GM21447 (cell line): ENCODE measurements around the gene CASR.
A peak's percentile ranks its signal among the peaks of the same experiment; 100 is the strongest.

Experiments
- ATAC-seq: cut with Tn5 transposase; IDR thresholded peaks from one replicate; pipeline ENCODE4 v1.9.1; 2021; ENCODE audit not compliant: unreplicated experiment

The CASR gene

DNA sequence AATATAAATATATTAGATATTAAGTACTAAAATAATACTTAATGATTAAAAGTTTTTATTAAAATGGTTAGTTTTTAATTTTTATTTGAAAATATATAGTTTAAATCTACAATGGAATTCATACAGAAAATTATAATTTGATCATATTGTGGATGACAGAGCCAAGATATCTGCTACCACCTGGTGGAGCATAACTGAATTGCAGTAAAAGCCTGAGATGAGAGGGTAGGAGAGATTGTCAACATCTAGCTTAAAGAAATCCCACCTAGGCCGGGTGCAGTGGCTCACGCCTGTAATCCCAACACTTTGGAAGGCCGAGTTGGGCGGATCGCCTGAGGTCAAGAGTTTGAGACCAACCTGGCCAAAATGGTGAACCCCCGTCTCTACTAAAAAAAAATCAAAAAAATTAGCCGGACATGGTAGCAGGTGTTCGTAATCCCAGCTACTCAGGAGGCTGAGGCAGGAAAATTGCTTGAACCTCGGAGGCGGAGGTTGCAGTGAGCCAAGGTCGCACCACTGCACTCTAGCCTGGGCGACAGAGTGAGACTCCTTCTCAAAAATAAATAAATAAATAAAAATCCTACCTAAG, 116.5 kb downstream of the CASR start:
- no peak for ATAC-seq

DNA sequence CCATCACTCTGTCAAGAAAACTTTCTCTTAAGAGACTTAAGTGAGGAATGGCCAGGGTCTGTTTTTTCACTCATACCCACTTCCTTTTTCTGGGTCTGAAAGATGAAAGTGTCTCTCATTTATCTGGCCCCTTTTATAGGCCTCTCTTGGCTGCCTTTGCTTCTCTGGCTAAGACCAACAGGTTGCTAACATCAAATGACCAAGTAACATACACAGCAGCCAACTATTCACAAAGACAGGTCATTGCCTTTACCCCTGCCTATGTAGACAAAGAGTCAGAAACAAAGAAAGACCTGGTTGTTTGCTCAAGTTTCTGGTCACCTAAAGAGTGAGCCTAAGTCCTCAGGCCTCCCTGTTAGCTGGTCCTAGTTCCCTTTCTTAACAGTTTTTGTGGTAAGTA, 117.6 kb downstream of the CASR start:
- ATAC-seq, result peak; percentile 40

DNA sequence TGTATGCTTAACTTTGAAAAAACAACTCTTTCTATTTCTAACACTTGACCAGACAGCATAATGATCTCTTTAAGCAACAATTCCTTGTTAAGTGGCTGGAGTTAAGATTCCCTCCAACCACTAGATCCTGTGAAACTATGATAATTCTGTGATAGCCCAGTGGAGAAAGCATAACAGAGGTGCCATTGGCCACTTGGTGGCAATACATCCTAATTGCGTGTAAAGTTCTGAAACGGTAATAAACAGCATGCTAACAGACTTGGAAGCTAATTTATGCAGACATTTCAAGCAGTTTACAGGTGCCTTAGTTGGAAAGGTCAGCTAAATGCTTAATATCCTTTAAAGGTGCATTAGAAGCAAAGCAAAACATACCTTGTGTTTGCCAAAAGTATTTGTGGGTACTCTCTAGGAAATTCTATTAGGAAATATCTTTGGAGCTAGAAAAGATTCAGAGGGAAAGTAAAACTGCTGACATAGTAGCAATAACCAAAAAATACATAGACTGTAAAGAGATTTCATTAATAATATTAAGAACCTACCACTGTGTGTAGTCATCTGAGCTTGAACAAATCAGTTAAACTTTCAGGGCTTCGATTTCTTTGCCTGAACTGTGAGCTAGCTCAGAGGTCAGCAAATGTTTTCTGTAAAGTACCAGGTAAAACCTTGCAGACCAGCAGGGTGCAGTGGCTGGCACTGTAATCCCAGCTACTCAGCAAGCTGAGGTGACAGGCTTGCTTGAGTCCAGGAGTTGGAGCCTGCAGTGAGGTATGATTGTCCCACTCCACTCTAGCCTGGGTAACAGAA, 122.6 kb downstream of the CASR start:
- ATAC-seq, result no peak

DNA sequence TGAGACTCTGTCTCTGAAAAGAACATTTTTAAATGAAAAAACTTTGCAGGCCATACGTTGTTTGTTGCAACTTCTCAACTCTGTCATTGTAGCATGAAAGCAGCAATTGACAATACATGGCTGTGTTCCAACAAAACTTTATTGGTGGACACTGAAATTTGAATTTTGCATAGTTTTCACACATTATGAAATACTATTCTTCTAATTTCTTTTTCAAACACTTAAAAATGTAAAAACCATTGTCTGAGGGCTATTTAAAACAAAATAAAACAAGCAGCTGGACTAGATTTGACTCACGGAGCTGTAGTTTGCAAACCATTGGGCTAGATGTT, 123.1 kb downstream of the CASR start:
- ATAC-seq, result no peak

DNA sequence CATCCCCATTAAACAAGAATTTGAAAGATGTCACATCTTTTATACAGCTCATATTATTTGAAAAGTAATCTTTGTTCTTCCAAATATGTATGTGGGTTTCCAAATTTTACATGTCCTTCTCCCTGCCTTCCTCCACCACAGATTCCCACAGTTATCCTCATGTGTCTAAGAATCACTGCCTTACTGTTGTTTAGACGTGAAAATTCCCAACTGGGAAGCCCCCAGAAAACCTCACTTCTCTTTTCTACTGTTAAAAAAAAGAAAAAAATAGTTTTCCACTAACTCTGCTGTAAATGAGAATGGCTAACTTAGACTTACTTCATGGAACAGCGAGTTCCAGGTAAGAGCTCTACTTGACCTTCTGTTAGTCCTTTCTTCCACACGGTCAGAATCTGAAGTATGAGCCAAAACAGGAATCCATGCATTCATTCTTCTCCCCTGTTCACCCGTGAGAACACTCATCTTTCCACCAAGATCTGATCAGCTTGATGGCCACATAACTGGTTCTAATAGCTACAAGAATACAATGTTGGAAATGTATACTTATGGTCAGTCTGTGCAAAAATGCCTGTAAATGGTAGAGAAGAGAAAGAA, 123.7 kb downstream of the CASR start:
- no peak for ATAC-seq

DNA sequence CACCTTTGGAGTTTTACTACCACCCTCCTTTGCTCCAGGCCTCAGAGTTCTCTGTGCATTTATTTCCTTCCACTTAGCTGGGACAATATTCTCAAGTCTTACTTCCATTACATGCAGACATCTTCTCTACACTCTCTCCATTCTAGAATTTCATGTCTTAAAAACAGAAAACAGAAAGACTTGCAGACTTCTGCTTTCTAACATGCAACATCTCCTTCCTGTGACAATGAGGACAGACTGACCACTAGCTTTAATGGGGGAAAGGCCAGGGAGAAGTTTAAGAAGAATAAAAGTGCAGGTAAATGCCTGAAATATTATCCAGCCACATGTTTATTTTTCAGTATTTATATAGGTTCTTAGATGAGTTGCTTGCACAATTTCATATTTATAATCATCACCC, 124.5 kb downstream of the CASR start:
- ATAC-seq, result no peak

DNA sequence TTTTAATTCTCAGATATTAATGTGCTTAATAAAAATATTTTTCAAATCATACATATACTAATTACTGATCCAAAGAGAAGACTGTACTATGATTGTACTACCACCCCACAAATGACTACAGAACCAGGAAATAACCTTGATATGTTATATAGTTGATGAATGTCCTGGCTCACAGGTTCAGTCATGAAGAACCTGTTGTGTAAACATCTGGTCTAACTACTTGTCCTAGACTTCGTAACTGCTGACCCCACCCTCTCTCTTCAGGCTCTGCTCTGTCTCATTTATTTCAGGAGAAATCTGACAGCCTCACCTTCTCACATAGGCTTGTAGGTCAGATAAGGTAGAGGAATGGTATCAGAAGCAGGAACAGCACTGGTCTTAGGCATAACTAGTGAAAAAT, 126.9 kb downstream of the CASR start:
- ATAC-seq, result no peak

DNA sequence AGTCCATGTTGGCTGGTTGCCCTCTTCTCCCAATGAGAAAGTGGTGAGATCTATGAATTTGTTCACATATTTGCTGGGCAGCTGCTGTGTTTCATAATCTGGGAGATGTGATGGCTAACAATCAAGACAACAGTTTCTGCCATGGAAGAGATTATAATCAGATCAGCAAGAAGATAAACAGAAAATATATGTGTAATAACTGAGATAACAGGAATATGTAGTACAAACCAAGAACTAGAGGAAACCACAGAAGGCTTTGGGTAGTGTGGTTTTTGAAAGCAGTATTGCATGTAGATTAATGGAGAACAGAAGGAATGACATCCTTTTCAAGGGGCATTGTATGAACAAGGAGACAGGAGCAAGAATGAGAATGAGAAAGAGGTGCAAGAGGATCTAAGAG, 129.4 kb downstream of the CASR start:
- ATAC-seq, result no peak

DNA sequence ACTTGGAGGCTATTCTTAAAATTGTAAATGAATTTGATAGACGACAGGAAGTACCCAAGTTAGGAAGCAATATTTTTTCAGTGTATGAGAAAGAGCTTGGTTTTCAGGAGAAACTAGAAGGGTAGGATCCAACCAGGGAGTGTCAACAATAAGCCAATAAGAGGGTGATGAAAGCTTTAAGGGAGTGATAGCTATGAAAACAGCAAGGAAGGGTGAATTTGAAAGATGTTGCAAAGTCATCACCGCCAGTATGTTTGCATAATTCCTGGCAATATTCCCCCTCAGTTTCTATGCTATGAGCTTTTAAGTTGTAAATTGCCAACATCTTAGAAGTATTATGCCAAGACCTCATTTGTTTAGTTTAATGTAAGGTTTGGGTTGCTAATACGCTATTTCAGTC, 129.8 kb downstream of the CASR start:
- ATAC-seq, result no peak

DNA sequence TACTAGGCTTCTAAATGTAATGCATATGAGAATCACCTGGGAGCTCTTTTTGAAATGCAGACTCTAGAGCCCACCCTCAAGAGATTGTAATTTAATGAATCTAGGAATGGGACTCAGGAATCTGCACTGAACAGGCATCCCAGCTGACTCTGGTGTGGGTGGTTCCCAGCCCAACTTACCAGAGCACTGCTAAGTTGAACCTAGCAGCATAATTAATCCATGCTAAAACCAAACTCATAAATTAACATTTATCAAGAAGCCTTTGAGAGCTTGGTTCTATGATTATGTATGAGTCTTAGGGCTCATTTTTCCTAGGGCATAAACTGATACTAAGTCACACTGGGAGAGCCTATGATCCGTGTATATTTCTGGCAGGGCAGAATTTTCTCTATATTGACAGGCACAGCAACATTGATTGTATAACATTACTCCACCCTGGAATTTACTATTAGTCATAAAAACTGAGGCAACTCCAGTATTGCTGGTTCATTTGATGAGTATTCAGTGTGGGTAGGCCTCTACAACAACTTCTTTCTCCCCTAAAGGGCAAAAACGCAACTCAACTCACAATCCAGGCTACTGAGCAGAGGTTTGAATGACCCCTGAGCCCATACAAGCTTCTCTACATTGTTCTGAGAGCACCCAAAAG, 130.9 kb downstream of the CASR start:
- ATAC-seq, result no peak

DNA sequence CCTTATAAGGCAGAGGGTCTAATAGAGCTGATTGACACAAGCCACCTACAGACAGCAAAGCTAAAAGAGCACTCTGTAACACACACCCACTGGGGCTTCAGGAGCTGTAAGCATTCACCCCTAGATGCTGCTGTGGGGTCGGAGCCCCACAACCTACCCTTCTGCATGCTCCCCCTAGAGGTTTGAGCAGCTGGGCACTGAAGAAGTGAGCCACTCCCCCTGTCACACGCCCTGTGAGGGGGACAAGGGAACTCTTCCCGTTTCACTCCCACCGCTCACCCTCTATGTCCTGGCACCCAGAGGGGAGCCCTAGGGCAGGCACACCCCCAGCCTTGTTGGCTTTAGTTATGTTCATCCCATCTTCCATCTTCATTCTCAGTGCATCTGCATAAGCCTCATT, 132.2 kb downstream of the CASR start:
- ATAC-seq, result no peak

DNA sequence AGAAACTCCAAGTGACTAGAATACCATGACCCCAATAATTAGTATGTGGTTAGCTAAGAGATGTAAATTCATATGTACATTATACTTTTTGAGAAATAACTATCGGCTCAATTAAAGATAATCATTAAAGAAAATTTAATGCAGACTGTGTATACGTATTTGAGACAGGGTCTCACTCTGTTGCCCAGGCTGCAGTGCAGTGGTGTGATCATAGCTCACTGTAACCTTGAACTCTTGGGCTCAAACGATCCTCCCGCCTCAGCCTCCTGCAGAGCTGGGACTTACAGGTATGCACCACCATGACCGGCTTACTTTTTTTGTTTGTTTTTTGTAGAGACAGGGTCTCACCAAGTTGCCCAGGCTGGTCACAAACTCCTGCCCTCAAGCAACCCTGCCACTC, 132.9 kb downstream of the CASR start:
- ATAC-seq, result no peak

DNA sequence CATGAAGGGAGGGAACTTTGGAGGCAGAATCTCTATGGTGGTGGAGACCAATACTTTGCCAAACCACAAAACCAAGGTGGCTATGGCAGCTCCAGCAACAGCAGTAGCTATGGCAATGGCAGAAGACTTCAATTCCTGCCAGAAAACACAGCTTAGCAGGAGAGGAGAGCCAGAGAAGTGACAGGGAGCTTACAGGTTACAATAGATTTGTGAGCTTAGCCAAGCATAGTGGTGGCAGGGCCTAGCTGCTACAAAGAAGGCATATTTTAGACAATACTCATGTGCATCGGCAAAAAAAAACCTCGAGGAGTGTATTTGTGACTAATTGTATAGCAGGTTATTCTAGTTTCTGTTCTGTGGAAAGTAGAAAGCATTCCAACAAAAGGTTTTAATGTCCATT, 135.2 kb downstream of the CASR start:
- no peak for ATAC-seq

DNA sequence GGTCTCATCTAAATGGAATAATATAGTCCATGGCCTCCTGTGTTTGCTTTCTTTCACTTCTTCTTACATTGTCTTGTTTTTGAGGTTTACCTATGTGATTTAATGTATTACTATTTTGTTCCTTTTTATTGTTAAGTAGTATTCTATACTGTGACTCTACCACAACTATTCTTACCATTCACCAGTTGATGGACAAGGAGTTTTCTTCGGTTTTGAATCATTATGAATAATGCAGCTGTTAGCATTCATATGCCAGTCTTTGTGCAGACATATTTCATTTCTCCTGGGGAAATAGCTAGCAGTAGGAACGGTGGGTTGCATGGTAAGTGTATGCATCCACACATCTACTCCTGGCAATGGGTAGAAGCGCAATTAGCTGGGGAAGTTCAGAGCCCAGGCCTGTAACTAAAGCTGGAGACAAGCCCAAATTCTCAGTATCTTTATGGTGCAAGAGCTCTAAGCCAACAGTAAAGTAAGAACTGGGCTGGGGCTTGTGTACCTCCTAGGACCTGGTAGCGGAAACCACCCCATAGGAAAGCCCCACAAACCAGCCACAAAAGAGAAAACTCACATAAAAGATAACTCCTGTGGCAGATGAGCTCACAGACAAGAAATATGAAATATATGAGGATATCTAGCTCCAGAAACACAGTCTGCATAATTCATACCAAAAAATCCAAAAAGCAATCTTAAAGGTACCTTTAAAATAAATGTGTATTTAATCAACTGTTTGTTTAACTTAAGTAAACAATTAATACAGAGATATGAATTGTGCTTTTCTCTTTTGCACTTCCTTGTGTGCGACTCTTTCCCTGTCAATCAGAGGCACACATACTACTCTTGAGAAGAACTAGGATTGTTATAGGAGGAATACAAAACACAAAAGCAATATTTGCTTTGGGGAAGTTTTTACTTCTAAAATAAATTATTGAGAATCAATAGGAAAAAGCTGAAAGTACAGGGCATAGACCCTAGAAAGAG, 138.9 kb downstream of the CASR start:
- ATAC-seq, result no peak

DNA sequence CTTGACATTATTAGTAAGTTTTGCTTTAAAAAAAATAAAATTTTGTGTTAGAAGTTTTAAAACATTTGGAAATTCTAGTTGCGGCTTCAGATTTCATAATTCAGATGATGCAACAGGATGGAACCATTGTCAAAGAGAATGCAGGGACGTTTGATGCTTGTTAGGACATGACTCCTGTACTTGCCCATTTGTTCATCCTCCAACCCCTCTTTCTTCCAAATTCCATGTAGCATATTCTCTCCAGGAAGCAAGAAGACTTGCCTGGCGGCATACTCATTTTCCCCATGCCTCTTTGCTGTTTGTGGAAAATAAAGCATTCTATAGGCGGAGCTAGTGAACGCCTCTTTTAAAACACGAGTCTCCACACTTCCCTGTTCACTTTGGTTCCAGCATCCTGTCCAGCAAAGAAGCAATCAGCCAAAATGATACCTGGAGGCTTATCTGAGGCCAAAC, 141.4 kb downstream of the CASR start, which contains the start of gene CSTA:
TSS of gene CSTA (plus strand) at position 378 of the 453 bp plus-strand sequence. CDS start at position 423, 45 bp downstream.
- ATAC-seq, result no peak

DNA sequence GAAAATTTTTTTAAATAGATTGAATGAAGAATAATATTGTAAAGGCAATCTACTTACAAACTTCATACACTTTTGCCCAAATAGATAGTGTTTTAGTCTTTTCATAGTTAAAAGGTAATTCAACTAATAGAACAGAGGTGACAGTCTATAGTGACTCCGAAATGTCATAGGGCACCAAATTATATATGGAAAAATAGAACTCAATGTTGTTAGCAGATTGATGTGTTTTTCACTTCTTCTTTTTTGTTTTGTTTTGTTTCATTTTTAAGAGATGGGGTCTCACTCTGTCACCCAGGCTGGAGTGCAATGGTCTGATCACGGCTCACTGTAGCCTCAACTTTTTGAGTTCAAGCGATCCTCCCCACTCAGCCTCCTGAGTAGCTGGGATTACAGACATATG, 142.3 kb downstream of the CASR start:
- no peak for ATAC-seq

DNA sequence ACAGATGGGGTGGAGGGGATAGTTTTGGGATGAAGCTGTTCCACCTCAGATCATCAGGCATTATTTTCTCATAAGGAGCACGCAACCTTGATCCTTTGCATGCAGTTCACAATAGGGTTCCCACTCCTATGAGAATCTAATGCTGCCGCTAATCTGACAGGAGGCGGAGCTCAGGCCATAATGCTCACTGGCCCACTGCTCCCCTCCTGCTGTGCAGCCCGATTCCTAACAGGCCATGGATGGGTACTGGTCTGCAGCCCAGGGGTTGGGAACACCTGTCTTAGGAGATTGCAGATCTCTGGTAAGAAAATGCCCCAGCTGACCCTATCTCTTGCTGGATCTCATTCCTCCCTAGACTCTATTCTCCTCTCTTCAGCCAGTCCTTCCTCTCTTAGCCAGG, 148.4 kb downstream of the CASR start:
- no peak for ATAC-seq

DNA sequence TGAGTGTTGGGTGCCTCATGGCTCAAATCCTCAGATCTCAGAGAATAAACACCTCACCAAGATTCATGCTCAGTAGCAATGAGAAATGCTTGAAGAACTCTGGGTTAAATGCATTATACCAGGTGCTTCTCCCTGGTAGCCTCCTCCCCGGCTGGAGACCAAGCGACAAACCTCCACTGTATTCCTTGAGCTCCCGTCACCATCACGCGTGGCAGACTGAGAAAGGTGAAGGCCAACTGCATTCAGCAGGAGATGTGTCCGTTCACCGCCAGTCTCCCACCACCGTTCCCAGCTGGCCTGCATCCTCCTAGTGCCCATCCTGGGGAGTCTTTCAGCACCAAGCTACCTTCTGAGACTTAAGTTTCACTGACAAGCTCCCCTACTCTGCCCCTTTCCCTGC, 149.1 kb downstream of the CASR start:
- no peak for ATAC-seq
